ENCODE results near the gene SVEP1.

SVEP1 gene

GRCh38 chr9:110599468-110599867 is 19.9 kb upstream of the SVEP1 start:
- in situ Hi-C loops (cut with MboI; ENCODE audit: low sequenced_read_pairs, unreplicated experiment), result no loop called here
- DNase-seq (ENCODE audit: low spot score), result no peak
- TF ChIP-seq, protein P1, sequence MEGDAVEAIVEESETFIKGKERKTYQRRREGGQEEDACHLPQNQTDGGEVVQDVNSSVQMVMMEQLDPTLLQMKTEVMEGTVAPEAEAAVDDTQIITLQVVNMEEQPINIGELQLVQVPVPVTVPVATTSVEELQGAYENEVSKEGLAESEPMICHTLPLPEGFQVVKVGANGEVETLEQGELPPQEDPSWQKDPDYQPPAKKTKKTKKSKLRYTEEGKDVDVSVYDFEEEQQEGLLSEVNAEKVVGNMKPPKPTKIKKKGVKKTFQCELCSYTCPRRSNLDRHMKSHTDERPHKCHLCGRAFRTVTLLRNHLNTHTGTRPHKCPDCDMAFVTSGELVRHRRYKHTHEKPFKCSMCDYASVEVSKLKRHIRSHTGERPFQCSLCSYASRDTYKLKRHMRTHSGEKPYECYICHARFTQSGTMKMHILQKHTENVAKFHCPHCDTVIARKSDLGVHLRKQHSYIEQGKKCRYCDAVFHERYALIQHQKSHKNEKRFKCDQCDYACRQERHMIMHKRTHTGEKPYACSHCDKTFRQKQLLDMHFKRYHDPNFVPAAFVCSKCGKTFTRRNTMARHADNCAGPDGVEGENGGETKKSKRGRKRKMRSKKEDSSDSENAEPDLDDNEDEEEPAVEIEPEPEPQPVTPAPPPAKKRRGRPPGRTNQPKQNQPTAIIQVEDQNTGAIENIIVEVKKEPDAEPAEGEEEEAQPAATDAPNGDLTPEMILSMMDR (IDR thresholded peaks at IDR 0.05; ENCODE audit: borderline replicate concordance, control extremely low read depth, extremely low read depth, insufficient read depth, missing control alignments), result no peak

GRCh38 chr9:110592044-110592830 is 12.7 kb upstream of the SVEP1 start:
- TF ChIP-seq, protein P1 (IDR thresholded peaks at IDR 0.05; ENCODE audit: borderline replicate concordance, control extremely low read depth, extremely low read depth, insufficient read depth, missing control alignments), result no peak
- in situ Hi-C loops (cut with MboI; ENCODE audit: low sequenced_read_pairs, unreplicated experiment), result no loop called here
- no peak for DNase-seq (ENCODE audit: low spot score)

DNA sequence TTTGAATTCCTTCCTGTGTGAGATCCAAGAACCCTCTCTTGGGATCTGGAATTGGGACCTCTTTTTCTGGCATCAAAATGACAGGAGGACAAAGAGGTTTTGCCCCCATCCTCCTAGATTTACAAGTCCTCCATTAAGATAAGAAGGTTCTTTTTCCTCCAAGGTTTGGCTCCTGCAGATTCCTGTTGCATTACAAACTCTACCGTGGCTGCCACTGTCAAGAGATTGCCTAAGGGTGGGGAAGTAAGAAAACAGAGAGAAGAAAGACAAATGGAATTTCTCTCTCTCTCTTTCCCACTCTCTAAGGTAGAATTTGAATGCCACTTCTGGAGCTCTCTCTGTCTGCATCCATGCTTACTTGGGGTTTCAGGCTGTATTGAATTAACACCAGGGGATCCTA is 12.0 kb upstream of the SVEP1 start:
- DNase-seq (ENCODE audit: low spot score), result no peak
- TF ChIP-seq, protein P1 (IDR thresholded peaks at IDR 0.05; ENCODE audit: borderline replicate concordance, control extremely low read depth, extremely low read depth, insufficient read depth, missing control alignments), result no peak
- in situ Hi-C loops (cut with MboI; ENCODE audit: low sequenced_read_pairs, unreplicated experiment), result no loop called here

DNA sequence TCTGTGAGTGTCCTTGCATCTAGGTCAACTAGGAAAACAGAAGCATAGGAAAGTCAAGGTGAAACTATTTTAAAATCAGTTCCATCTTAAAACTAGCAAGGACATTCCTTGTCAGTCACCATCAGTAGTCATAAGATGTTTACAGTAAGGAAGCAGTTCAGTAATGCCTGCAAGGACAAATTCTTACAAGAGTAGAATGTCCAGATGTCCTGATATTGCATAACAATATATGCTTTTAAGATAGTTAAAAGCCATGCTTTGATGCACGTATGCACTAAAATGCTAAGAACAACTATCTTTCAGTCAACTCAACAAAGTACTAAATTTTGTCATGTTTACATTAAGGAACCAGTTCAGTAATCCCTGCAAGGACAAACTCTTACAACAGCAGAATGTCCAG is 11.3 kb upstream of the SVEP1 start:
- TF ChIP-seq, protein P1 (IDR thresholded peaks at IDR 0.05; ENCODE audit: borderline replicate concordance, control extremely low read depth, extremely low read depth, insufficient read depth, missing control alignments), result no peak
- in situ Hi-C loops (cut with MboI; ENCODE audit: low sequenced_read_pairs, unreplicated experiment), result no loop called here
- no peak for DNase-seq (ENCODE audit: low spot score)

DNA sequence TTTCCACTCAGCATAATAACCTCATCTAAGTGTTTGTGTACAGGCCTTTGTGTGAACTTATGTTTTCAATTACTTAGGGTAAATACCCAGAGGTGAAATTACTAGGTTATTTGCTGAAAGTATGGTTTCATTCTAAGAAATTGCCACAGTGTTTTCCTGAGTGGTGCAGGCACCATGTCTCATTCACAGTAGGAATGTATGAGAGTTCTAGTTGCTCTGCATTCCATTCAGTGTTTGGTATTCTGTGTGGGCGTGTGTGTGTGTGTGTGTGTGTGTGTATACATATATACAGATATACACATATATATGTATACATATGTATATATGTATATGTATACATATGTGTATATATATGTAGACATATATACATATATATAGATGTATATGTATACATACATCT is 8.8 kb upstream of the SVEP1 start:
- TF ChIP-seq, protein P1 (IDR thresholded peaks at IDR 0.05; ENCODE audit: borderline replicate concordance, control extremely low read depth, extremely low read depth, insufficient read depth, missing control alignments), result no peak
- in situ Hi-C loops (cut with MboI; ENCODE audit: low sequenced_read_pairs, unreplicated experiment), result no loop called here
- DNase-seq (ENCODE audit: low spot score), result no peak

DNA sequence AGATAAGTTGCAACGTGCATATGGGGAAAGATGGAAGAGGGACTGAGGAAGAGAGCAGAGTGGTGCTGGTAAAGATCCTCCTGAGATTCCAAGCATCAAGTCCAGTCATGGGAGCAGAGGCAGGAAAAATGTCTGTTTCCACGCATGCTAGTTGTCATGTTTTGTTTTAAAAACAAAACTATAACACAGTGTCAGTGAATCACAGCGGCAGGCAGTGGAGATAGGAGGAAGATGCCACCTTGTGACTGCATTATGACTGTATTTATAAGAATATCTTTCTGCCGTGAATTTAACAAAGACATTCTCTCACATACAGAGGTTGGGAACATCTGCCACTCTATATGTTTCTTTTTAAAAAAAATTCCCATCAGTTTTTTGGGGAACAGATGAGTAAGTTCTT is 3.7 kb upstream of the SVEP1 start:
- TF ChIP-seq, protein P1 (IDR thresholded peaks at IDR 0.05; ENCODE audit: borderline replicate concordance, control extremely low read depth, extremely low read depth, insufficient read depth, missing control alignments), result no peak
- DNase-seq (ENCODE audit: low spot score), result no peak
- in situ Hi-C loops (cut with MboI; ENCODE audit: low sequenced_read_pairs, unreplicated experiment), result no loop called here

Measured in GM13976 (cell line).